Peyer's patch (tissue), 4 donors: ENCODE data around the gene C1orf74.

ENCODE experiments used
- CTCF ChIP-seq, 6 experiments: fragments of 450-650 bp in 4 of 6; fragments of 200-600 bp in 2 of 6; sonication (generic) in 1 of 6; IDR thresholded peaks; one replicate each; pipeline ENCODE4 v1.5.1; 2017 to 2019; ENCODE audit warnings: antibody characterized with exemption in 6 of 6, mild to moderate bottlenecking in 3 of 6, moderate library complexity in 1 of 6
- POLR2A ChIP-seq, 2 donors: fragments of 450-650 bp; IDR thresholded peaks; one replicate each; pipeline ENCODE4 v1.5.1; 2017; ENCODE audit warnings: antibody characterized with exemption in 2 of 2, mild to moderate bottlenecking in 2 of 2, moderate library complexity in 2 of 2

GRCh38 chr1:209819058-209819457 is 34.7 kb upstream of the C1orf74 start:
- TF ChIP-seq POLR2A (IDR thresholded peaks at IDR 0.05) (no peak), CTCF (IDR thresholded peaks at IDR 0.05) (no peak)
